BLaER1 (cell line): Measurements from ENCODE around the gene MSANTD2.

Experiments
- H3K27ac ChIP-seq: shearing (Covaris generic); formaldehyde crosslinking; 2 replicates; pipeline ENCODE4 v1.8.1; 2022
- H3K27me3 ChIP-seq: shearing (Covaris generic); formaldehyde crosslinking; 2 replicates; pipeline ENCODE4 v1.8.1; 2022
- H3K36me3 ChIP-seq: shearing (Covaris generic); formaldehyde crosslinking; 2 replicates; pipeline ENCODE4 v1.8.1; 2022
- H3K4me1 ChIP-seq: shearing (Covaris generic); formaldehyde crosslinking; 2 replicates; pipeline ENCODE4 v1.8.1; 2022
- H3K4me2 ChIP-seq: shearing (Covaris generic); formaldehyde crosslinking; 2 replicates; pipeline ENCODE4 v1.8.1; 2022
- H3K4me3 ChIP-seq: shearing (Covaris generic); formaldehyde crosslinking; 2 replicates; pipeline ENCODE4 v1.8.1; 2022
- H3K9ac ChIP-seq: shearing (Covaris generic); formaldehyde crosslinking; 2 replicates; pipeline ENCODE4 v1.8.1; 2022
- H3K9me3 ChIP-seq: shearing (Covaris generic); formaldehyde crosslinking; 2 replicates; pipeline ENCODE4 v1.8.1; 2022
- H4K20me1 ChIP-seq: shearing (Covaris generic); formaldehyde crosslinking; 2 replicates; pipeline ENCODE4 v1.8.1; 2022
- Cebpa-rat ChIP-seq: shearing (Covaris generic); IDR thresholded peaks from 2 replicates; pipeline ENCODE4 v1.8.1; 2022

The MSANTD2 gene

DNA sequence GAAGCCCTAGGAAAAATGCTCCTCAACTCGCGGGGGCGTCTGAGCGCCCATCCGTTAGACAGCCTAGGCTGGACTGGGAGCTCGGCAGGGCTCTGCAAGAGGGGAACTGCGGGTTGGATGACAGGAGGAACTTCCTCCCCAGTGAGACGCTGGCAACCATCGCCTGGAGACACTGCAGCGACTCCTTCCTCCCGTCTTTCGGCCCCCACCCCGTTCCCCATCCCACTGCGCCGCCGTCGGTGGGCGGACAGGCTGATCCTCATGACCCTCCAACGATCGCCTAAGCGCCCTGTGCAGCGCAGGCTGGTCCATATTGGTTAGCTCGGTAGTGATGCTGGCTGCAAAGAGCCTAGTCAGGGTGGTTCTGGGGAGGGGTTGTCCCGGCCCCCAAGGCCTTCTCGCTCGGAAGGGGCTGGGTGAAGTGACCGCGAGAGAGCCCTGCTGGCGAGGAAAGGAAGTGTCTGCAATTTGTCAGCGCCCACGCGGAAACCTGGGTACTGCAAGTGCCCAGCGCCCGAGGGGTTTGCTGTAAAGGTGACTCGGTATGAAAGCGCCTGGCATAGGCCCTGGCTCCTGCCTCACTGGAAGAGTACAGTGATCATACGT, 59.8 kb downstream of the MSANTD2 start:
- peak overlapping the region; percentile 58 for H3K9ac ChIP-seq
- H3K4me1 ChIP-seq, result peaks cover 45% of the 10 kb centered on the region
- no peaks in the 10 kb centered on the region for H3K27me3 ChIP-seq

GRCh38 chr11:124739479-124740276, 60.5 kb downstream of the MSANTD2 start, which contains the start of gene NRGN:
NRGN (plus strand) TSS chr11:124739942; CDS start chr11:124740085, 143 bp downstream.
- H3K36me3 ChIP-seq, result peaks cover 5% of the 10 kb centered on the region; the same call in 1 of the 2 replicates
- H3K27ac ChIP-seq, result no peak within 1 kb of the TSS
- no peaks in the 10 kb centered on the region for H3K27me3 ChIP-seq
- peak within 1 kb of the TSS; percentile 98 for H3K4me2 ChIP-seq
- H3K9ac ChIP-seq, result peak within 1 kb of the TSS; percentile 58
- peaks cover 43% of the 10 kb centered on the region for H3K4me1 ChIP-seq
- peaks cover 31% of the 10 kb centered on the region; the same call in 1 of the 2 replicates for H4K20me1 ChIP-seq
- no peak for TF ChIP-seq Cebpa-rat
- H3K4me3 ChIP-seq, result peak within 1 kb of the TSS; percentile 71
- H3K9me3 ChIP-seq, result no peaks in the 10 kb centered on the region

More for the DNA sequence above, 59.8 kb downstream of the MSANTD2 start:
- H3K4me3 ChIP-seq, result peak overlapping the region; percentile 71
- H3K9me3 ChIP-seq, result no peaks in the 10 kb centered on the region
- peaks cover 5% of the 10 kb centered on the region; the same call in 1 of the 2 replicates for H3K36me3 ChIP-seq
- peak overlapping the region; percentile 98 for H3K4me2 ChIP-seq
- H3K27ac ChIP-seq, result no peak overlapping the region
- H4K20me1 ChIP-seq, result peaks cover 31% of the 10 kb centered on the region; the same call in 1 of the 2 replicates
- TF ChIP-seq Cebpa-rat, result no peak

DNA sequence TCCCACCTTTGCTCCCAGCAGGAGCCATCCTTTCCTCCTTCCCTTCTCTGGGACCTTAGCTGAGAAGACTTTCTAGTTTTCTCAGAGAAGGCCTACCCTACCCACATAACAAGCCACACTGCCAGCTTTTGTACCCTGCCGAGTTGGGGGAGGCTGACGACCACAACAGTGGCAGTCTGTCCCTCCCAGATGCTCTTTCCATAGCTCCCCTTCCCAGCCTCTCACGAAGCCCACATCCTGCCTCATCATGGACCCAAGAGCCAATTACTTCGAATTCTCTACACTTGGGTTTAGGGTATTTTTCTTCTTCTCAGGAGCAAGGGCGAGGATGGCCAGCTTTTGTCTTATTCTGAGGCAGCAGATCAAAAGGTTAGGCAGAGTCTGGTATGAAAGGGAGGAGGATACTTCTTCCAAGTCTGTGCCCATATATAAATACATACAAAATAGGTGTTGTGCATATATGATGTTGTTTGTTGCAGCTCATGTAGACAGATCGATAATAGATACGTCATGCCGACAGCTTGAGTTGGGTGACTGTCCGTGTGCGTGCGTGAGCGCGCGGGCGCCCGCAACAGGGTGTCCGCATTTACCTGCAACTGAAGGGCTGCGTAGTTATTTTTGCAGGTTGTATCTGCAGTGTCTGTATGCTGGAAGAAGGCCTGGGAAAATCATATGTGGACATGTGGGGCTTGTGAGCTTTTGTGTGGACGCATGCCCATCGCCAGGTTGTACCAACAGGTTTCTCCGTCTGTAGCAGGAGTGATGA, 61.3 kb downstream of the MSANTD2 start:
- H3K36me3 ChIP-seq, result peaks cover 5% of the 10 kb centered on the region; the same call in 1 of the 2 replicates
- no peak overlapping the region for H3K4me3 ChIP-seq
- no peaks in the 10 kb centered on the region for H3K9me3 ChIP-seq
- no peak overlapping the region for H3K9ac ChIP-seq
- peaks cover 30% of the 10 kb centered on the region; the same call in 1 of the 2 replicates for H4K20me1 ChIP-seq
- peak overlapping the region; percentile 98 for H3K4me2 ChIP-seq
- no peak for TF ChIP-seq Cebpa-rat
- H3K27me3 ChIP-seq, result no peaks in the 10 kb centered on the region
- H3K4me1 ChIP-seq, result peaks cover 43% of the 10 kb centered on the region
- H3K27ac ChIP-seq, result no peak overlapping the region

DNA sequence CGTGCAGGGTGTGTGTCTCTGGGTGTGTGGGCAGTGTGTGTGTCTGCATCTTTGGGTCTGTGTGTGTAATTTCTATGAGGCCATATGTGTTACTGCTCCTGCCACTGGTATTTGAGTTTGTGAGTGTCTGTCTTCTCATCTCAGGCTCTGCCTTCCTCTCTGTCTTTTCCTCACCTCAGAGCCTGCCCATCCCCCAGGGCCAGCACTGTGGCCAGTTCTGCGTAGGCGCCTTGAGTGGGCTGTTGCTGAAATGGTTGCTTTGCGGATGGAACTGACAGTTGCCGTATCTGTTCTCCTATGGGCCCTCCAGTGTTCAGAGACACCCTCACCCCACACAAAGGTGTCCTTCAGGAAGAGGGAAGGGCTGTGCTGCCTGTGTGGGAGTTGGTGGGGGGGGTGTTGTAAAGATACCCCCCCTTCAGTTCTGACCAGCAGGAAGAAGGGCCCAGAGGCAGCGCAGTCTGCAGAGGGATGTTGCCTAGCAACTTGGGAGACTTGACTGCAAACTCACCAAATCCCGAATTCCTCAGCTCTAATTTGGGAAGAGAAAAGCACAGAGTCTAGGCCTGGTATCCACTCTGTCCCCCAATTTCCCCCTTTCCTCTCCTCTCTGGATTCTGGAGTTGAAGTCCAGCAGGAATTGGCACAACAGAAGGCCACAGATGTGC, 62.4 kb downstream of the MSANTD2 start:
- H3K9me3 ChIP-seq, result no peaks in the 10 kb centered on the region
- H3K27me3 ChIP-seq, result no peaks in the 10 kb centered on the region
- peaks cover 2% of the 10 kb centered on the region; the same call in 1 of the 2 replicates for H3K36me3 ChIP-seq
- H4K20me1 ChIP-seq, result peaks cover 19% of the 10 kb centered on the region; the same call in 1 of the 2 replicates
- no peak overlapping the region for H3K4me3 ChIP-seq
- no peak for TF ChIP-seq Cebpa-rat
- peaks cover 43% of the 10 kb centered on the region for H3K4me1 ChIP-seq
- H3K27ac ChIP-seq, result no peak overlapping the region
- peak overlapping the region; percentile 70; the same call in 1 of the 2 replicates for H3K4me2 ChIP-seq
- H3K9ac ChIP-seq, result no peak overlapping the region

DNA sequence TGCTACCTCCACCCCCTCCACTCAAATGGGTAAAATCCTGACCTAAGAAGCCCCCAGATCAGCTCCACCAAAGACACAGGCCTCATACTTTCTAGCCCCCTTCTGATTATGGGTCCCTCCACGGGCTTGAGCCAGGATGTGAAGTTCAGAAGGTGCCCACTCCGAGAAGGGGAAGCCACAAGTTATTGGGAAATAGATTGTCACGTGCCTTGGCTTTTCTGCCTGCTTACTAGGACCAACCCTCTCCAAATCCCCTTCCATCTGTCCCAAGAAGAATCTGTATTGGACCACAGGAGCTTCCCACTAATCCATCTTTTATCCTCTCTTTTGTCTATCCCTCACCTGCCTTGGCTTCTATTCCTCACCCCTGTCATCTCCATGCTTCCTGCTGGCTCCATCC, 63.5 kb downstream of the MSANTD2 start:
- H3K4me2 ChIP-seq, result peak overlapping the region; percentile 70
- no peaks in the 10 kb centered on the region for H3K9me3 ChIP-seq
- 0 out of 2 replicates have a peak, but pooled peaks have one; percentile 53 for TF ChIP-seq Cebpa-rat
- no peak overlapping the region for H3K4me3 ChIP-seq
- H3K36me3 ChIP-seq, result no peaks in the 10 kb centered on the region
- H4K20me1 ChIP-seq, result 0 out of 2 replicates have a peak, but pooled peaks cover 13% of the 10 kb centered on the region
- no peaks in the 10 kb centered on the region for H3K27me3 ChIP-seq
- H3K27ac ChIP-seq, result no peak overlapping the region
- peaks cover 41% of the 10 kb centered on the region for H3K4me1 ChIP-seq
- H3K9ac ChIP-seq, result 0 out of 2 replicates have a peak overlapping the region, but pooled peaks have one; percentile 6

DNA sequence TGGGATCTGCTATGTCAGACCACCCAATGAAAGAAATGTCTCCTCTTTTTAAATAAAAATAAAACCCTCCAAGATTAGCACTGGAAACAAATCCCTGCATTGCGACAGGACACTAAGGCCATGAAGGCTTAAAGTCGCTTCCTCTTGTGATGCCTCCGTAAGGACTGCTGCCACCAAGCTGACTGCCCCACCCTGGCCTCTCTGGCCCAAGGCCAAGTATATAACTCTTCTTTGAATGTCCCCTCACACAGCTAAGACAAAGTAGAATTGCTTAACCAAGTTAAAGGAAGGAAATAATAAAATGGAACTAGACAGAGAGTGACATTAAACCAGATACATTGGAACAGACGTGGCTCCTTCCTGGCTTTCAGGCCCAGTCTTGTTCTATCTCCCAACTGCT, 68.0 kb downstream of the MSANTD2 start:
- H3K36me3 ChIP-seq, result no peaks in the 10 kb centered on the region
- no peak overlapping the region for H3K27ac ChIP-seq
- no peak for TF ChIP-seq Cebpa-rat
- no peak overlapping the region for H3K4me2 ChIP-seq
- no peak overlapping the region for H3K4me3 ChIP-seq
- no peaks in the 10 kb centered on the region for H3K9me3 ChIP-seq
- H3K4me1 ChIP-seq, result peaks cover 17% of the 10 kb centered on the region
- no peaks in the 10 kb centered on the region for H4K20me1 ChIP-seq
- H3K9ac ChIP-seq, result no peak overlapping the region
- no peaks in the 10 kb centered on the region for H3K27me3 ChIP-seq

DNA sequence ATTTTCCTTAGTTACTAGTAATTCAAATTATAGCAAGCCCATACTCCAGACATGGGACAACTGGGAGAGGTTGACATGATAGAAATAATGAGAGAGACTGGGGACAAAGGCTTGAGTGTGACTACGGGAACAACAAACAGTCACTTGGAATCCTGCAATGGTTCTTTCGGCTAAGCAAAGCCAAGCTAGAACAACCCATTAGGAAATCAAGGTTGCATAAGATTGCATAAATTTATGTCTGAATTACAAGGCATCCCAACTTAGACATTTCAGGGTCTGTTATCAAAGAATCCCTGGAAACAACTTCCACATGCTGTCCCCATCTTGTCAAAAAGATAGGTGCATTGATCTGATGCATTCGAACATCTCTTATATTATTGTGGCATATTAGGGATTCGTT, 70.6 kb downstream of the MSANTD2 start:
- Histone ChIP-seq H3K9me3 (no peaks in the 10 kb centered on the region), H3K27me3 (no peaks in the 10 kb centered on the region), H3K27ac (no peak overlapping the region), H3K36me3 (no peaks in the 10 kb centered on the region), H4K20me1 (no peaks in the 10 kb centered on the region), H3K4me1 (peaks cover 31% of the 10 kb centered on the region), H3K4me3 (no peak overlapping the region), H3K4me2 (no peak overlapping the region), H3K9ac (no peak overlapping the region)
- TF ChIP-seq Cebpa-rat, result no peak

- H3K4me1 ChIP-seq, result peaks cover 45% of the 10 kb centered on the region
- no peaks in the 10 kb centered on the region for H3K36me3 ChIP-seq
- H4K20me1 ChIP-seq, result no peaks in the 10 kb centered on the region
- H3K4me2 ChIP-seq, result no peak overlapping the region
- TF ChIP-seq Cebpa-rat, result no peak
- no peaks in the 10 kb centered on the region for H3K27me3 ChIP-seq
- H3K9me3 ChIP-seq, result no peaks in the 10 kb centered on the region
- no peak overlapping the region for H3K9ac ChIP-seq
- H3K4me3 ChIP-seq, result no peak overlapping the region
- no peak overlapping the region for H3K27ac ChIP-seq
Observed at GRCh38 chr11:124728134-124728533, 72.1 kb downstream of the MSANTD2 start.

GRCh38 chr11:124727474-124727873, 72.7 kb downstream of the MSANTD2 start:
- no peak overlapping the region for H3K9ac ChIP-seq
- peaks cover 52% of the 10 kb centered on the region for H3K4me1 ChIP-seq
- H4K20me1 ChIP-seq, result no peaks in the 10 kb centered on the region
- no peaks in the 10 kb centered on the region for H3K36me3 ChIP-seq
- no peak overlapping the region for H3K4me3 ChIP-seq
- TF ChIP-seq Cebpa-rat, result no peak
- H3K9me3 ChIP-seq, result no peaks in the 10 kb centered on the region
- no peak overlapping the region for H3K27ac ChIP-seq
- H3K27me3 ChIP-seq, result no peaks in the 10 kb centered on the region
- peak overlapping the region; percentile 96 for H3K4me2 ChIP-seq
